ENCODE measurements around the gene ADGRF1.
"Not testable (repeated sequence)": the region's sequence is repeated elsewhere in the genome, so short reads cannot be mapped to it uniquely, and the experiment has no call there.

The ADGRF1 gene

DNA sequence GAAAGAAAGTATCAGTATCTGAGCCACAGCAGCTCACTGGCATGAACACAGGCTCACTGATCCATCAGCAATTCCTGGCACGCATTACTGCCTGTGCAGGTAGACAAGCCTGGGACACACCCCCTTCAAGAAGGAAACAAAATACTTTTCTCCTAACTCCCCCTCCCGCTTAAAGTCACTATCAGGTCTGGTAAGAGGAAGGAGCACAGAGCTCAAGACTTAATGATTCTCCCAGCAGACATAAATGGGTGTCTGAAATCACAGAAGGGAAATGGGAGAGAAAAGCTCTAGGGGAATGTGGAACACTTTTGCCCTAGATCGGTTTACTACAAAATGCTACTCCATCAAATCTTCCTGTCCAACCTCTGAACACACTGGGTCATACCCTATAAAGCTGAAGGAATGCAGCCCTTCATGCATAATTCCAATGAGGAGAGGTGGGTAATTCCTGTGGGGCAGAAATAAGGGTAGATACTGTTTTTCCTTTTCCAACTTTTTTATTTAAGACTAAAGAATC, at the start of gene ADGRF1:
TSS of gene ADGRF1 (minus strand) at position 58 of the 517 bp plus-strand sequence. CDS start 13,271 bp downstream, outside the sequence.
- DNase-seq (ENCODE audit: low spot score): no peak

GRCh38 chr6:47090881-47091280, 48.7 kb upstream of the ADGRF1 start:
- DNase-seq (ENCODE audit: low spot score): no peak

- not testable (repeated sequence) for DNase-seq (ENCODE audit: low spot score)
These were observed 47.3 kb upstream of the ADGRF1 start for GRCh38 chr6:47089473-47089872.

DNA sequence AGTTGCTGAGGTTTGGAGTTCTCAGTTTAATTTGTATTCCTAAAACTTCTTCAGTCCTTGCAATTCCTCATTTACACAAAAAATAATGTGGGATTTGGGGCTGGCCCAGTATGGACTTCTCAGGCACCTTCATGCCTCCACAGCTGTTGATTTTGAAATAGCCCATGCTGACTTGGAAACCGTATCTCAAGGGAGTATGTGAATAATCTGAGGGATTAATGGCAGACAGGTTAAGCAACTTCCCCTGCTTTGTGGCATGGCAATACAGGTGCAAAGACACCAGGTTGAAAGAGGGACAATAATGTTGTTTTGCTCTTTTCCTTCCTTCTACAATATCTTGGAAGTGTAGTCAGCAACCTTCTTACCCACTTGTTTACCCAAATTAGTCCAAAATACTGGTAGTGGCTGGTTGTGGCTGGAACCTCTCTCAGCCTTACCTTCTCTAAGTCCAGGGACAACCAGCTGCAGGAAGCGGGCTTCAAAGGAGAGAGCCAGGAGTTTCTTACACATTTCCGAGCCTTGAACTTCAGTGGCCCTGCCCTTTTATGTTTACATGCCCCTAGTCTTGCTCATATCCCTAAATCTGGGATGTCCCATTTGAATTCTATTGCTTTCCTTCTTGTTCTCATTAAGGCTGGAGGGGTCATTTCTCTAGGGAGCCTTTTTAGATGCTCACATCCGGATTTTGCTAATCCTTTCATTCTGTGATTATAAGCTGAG, 44.1 kb upstream of the ADGRF1 start:
- DNase-seq (ENCODE audit: low spot score): no peak

DNA sequence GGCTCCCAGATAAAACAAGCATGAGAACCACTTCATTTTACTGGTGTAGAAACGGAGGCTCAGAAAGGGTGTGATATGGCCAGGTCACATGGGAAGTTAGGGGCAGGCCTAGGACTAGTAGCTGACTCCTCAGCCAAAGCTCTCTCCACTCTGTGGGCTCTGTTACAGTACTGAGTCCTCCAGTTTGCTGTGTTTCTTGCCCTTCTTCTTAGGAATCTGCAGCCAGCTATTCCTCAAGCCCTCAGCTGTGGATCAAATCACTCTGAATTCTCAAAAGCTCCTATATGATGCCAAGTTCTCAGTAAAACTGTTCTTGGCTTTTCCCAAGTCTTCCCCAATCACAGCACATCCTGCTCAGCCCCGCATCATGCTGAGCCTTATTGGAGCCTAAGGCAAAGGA, 42.5 kb upstream of the ADGRF1 start:
- DNase-seq (ENCODE audit: low spot score): no peak

GRCh38 chr6:47083586-47084047, 41.5 kb upstream of the ADGRF1 start:
- no peak for DNase-seq (ENCODE audit: low spot score)

DNA sequence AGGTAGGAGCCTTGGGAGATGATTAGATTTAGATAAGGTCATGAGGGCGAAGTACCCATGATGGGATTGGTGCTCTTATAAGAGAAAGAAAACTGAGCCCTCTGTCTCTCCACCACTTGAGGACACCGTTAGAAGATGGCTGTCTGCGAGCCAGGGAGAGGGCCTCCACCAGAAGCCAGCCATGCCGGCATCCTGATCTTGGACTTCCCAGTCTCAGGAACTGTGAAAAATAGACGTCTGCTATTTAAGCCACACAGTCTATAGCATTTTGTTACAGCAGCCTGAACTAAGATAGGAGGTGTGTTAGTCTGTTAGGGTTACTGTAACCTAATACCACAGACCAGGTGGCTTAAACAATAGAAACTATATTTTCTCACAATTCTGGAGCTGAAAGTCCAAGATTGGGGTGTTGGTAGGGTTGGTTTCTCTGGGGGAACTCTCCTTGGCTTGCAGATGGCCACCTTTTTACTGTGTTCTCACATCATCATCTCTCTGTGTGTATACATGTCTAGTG, 38.0 kb upstream of the ADGRF1 start:
- no peak for DNase-seq (ENCODE audit: low spot score)

GRCh38 chr6:47079638-47080037, 37.5 kb upstream of the ADGRF1 start:
- no peak for DNase-seq (ENCODE audit: low spot score)

DNA sequence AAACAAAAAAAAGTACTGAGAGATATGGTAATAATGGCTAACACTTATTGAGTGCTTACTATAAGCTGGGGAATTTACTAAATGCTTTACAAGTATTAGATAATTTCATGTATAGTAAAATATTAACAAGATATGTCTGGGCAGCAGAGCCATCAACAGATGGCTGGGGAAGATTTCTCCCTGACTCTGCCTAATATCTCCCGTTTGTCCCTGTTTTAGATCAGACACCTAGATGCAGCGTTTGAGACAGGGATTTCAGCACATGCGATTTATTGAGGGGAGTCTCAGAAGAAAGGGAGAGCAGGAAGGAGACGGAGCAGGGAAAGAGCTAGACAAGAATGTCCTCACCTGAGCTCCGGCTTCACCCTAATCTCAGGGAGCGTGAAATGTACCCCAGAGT, 36.9 kb upstream of the ADGRF1 start:
- DNase-seq (ENCODE audit: low spot score): no peak

DNA sequence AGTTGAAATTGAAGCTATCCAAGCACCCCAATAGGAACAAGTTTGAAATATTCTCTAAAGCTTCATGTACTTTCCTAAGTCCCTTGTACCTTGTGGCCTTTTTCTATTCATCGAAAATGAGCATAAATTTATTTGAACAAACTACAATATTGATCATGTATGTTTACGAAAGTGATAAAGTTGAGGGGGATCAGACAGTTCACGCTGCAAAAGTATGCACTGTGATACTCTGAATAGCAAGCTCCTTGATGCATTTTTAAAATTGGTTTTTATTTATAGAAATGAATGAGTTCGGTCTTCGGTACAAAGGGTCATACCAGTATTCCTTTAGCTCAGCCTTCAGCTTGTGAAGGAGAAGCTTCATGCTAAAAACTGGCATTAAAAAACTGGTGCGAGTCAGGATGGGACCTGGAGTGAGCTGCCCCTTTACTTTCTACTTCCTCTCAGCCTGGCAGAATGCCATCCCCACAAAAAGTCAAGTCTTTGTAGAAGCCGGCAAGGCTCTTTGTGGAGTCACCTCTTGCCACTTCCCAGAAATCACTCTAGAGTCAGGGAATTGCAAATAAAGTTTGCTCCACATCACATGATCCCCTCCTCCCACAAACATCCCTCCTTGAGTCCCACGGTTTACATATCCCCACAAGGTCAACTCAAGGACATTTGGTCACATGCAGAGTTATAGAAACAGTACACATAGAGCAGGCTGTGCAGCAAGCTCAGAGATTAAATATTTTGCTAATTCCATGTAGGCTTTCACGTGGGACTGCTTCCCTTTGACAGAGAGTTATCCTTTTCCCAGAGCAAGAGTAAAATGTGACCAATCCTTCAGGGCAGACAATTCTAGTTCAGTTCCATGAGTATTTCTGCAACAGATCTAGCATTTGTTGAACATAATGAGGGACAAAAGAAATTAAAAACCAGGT, 34.6 kb upstream of the ADGRF1 start:
- no peak for DNase-seq (ENCODE audit: low spot score)

DNA sequence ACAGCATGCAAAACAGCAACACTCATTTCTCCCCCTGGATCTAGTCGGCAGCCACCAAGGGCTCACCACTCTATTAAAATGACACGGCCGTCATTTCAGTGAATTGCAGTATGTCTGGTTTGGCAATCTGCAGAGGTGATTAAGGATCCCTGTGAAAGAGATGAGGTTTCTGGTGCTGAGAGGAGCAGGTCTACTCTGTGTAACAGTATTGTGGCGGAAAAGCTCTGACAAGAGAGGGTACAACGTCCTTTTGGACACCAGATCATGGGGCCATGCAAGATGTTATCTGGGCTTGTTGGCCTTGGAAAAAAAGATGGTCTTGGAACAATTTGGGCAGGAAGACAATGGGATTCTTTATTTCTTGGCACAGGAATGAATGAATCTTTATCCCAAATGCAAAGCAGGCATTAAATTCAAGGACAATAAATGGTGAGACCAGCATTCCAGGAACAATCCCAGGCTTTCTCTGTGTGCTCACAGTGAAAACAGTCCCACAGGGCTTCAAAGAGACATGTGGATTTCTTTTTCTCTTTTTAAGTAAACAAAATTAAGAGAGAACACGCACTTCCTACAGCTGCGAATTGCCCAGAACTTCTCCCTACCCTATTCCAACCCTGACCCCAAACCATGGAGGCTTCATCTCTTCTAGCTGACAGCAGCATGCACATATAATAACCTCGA, 33.7 kb upstream of the ADGRF1 start:
- no peak for DNase-seq (ENCODE audit: low spot score)

DNA sequence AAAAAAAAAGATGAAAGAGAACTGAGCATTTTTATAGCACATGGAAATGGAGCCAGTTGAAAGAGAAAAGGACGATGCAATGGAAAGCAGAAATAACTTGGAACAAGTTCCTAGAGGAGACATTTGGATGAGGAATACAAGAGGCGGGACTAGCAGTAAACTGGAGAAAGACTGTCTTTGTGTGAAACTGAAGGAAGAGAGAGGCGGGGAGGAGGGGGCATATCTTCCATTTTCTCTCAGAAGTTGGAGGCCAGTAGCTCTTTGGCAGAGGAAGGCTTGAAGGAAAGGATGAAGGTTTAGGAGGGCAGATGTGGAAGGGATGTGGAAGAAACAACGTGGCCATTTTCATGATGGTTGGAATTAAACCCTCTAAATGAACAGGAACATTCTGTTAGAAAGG, 33.0 kb upstream of the ADGRF1 start:
- no peak for DNase-seq (ENCODE audit: low spot score)

DNA sequence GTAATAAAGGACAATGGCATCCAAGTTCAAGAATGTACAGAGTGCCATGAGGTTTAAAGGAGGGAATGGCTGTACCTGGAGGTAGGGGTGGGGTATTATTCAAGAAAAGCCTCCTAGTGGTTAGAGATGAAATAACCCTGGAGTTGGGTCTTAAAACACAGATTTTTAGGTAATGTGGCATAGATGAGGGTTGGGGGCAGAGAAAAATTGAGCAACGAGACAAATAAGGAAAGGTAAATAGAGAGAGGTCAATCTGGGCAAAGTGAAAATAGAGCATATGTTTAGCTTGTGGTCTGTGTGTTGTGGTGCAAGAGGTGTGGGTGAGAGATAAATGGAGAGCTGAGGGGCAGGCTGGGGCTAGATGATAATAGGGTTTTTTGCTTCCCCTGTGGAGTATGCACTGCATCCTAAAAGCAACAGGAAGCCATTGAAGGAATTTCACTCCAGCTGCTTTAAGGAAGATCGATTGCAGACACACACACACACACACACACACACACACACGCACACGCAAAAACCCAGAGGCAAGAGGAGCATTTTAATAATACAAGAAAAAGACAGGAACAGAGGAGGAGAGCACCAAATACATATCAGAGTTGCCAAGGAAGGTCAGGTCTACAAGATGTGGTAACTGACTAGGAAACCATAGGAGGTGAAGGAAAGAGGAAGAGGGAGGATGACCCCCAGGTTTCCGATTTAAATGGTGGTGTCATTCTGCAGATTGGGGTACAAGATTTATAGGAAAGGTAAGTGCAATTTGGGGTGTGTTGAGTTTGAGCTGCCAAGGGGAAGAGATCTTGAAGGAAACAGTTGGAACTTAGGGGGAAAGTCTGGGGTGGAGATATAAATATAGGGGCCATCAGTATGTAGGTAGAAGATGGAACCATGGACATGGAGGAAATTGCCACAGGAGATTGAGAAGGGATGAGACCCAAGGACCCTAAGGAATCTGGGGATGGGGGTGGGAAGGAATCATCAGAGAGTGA, 31.3 kb upstream of the ADGRF1 start:
- DNase-seq (ENCODE audit: low spot score): peak; percentile 43

- DNase-seq (ENCODE audit: low spot score): no peak
These were observed 30.5 kb upstream of the ADGRF1 start for GRCh38 chr6:47072667-47073066.

GRCh38 chr6:47071681-47072080, 29.5 kb upstream of the ADGRF1 start:
- DNase-seq (ENCODE audit: low spot score): no peak

GRCh38 chr6:47070461-47070860, 28.3 kb upstream of the ADGRF1 start:
- no peak for DNase-seq (ENCODE audit: low spot score)

GRCh38 chr6:47069156-47069555, 27.0 kb upstream of the ADGRF1 start:
- no peak for DNase-seq (ENCODE audit: low spot score)

GRCh38 chr6:47066418-47066817, 24.3 kb upstream of the ADGRF1 start:
- no peak for DNase-seq (ENCODE audit: low spot score)

- DNase-seq (ENCODE audit: low spot score): no peak
These were observed 22.1 kb upstream of the ADGRF1 start for GRCh38 chr6:47064274-47064673.

DNA sequence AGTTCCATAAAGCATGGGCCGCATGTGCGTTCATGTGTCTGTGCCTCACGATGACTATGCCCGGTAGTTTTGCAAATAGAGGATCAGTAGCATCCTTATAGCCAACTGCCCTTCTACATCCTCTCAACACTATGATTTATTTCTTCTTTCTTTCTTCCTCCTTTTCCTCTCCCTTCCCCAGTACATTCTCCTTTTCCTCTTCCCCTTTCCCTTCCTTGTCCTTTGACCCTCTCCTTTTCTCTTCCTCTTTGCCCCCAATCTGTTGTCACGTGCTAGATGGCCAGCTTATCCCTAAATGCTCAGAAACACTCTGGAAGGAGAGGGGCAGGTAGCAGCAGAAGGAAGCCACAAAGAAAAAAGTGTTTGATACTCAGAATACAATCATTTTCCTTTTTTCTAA, 20.2 kb upstream of the ADGRF1 start:
- no peak for DNase-seq (ENCODE audit: low spot score)

Data from HuH-7 (cell line).